GM12875 (cell line): Measurements from ENCODE around the gene STX2.
A peak's percentile ranks its signal among the peaks of the same experiment; 100 is the strongest.
"Not testable (repeated sequence)": the region's sequence is repeated elsewhere in the genome, so short reads cannot be mapped to it uniquely, and the experiment has no call there.

Experiments
- H3K4me3 ChIP-seq: one replicate; pipeline ENCODE4 v1.5.1; 2011; ENCODE audit warnings: low read depth, low read length, control low read depth
- TF ChIP-seq, protein P1 (sequence below): IDR thresholded peaks from 2 replicates; pipeline ENCODE4 v1.5.1; 2011; ENCODE audit warnings: low read depth, mild to moderate bottlenecking, control low read depth, inconsistent platforms, low read length, moderate library complexity, borderline replicate concordance; ENCODE audit not compliant: insufficient read depth

The STX2 gene

DNA sequence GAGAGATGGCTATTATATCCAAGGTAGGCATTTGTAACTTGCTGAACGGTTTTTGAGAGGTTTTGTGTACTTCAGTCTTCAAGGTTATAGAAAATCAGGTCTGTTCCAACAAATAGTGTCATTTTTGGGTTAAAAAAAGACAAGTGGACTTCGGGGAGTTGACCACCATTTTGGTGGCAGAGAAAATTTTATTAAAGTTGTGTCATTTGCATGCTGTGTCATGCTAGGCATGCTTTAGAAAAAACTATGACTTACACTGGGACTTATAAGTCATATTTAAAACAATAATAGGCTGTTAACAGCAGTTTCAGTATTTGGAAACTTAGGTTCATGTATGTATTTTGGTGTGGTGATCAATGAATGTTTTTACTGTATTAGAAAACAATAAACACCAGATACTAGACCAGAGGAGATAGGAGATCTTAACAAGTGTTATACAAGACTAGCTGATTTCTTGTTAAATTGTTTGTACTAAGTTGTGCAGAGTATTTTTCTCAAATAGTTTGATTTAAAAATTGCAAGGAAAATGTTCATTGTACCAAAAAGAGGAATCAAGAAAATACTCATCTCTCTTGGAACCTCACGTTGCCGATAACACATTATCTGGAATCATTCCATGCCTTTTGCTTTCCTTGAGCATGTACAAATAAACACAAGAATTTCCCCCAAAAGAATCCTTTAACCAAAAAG, 34.2 kb upstream of the STX2 start:
- peak overlapping the region; percentile 59 for H3K4me3 ChIP-seq
- TF ChIP-seq, protein P1, sequence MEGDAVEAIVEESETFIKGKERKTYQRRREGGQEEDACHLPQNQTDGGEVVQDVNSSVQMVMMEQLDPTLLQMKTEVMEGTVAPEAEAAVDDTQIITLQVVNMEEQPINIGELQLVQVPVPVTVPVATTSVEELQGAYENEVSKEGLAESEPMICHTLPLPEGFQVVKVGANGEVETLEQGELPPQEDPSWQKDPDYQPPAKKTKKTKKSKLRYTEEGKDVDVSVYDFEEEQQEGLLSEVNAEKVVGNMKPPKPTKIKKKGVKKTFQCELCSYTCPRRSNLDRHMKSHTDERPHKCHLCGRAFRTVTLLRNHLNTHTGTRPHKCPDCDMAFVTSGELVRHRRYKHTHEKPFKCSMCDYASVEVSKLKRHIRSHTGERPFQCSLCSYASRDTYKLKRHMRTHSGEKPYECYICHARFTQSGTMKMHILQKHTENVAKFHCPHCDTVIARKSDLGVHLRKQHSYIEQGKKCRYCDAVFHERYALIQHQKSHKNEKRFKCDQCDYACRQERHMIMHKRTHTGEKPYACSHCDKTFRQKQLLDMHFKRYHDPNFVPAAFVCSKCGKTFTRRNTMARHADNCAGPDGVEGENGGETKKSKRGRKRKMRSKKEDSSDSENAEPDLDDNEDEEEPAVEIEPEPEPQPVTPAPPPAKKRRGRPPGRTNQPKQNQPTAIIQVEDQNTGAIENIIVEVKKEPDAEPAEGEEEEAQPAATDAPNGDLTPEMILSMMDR: no peak

DNA sequence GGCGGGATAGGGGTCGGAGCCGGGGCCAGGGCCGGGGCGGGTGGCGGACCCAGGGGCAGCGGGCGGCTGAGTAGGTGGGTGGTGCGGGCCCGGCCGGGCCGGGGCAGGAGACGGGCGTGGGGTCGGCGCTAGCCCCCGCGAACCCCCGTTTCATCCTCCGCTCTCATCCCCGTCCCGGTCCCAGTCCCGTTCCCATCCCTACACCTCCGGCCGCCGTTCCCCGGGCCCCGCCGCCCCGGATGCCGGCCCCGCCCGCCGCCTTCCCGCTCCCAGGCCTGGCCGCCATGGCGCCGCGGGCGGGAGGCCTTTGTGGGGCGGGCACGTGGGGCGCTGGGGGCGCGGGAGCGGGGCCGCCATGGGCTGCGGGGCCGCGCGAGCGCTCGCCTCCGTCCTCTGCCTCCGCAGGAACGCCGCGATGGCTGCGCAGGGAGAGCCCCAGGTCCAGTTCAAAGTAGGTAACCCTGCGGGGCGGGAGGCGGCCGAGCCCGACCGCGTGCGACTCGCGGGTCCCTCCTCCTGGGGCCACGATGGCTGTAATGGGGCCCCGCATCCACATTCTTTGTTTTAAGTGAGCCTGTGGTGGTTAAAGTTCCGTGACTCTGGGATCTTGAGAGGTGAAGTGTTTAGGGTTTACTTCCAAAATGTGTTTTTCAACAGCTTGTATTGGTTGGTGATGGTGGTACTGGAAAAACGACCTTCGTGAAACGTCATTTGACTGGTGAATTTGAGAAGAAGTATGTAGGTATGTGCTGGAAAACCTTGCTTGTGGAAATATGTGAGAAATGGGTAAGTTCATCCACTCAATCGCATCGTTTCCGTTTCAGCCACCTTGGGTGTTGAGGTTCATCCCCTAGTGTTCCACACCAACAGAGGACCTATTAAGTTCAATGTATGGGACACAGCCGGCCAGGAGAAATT, 33.4 kb upstream of the STX2 start:
- TF ChIP-seq, protein P1: no peak

DNA sequence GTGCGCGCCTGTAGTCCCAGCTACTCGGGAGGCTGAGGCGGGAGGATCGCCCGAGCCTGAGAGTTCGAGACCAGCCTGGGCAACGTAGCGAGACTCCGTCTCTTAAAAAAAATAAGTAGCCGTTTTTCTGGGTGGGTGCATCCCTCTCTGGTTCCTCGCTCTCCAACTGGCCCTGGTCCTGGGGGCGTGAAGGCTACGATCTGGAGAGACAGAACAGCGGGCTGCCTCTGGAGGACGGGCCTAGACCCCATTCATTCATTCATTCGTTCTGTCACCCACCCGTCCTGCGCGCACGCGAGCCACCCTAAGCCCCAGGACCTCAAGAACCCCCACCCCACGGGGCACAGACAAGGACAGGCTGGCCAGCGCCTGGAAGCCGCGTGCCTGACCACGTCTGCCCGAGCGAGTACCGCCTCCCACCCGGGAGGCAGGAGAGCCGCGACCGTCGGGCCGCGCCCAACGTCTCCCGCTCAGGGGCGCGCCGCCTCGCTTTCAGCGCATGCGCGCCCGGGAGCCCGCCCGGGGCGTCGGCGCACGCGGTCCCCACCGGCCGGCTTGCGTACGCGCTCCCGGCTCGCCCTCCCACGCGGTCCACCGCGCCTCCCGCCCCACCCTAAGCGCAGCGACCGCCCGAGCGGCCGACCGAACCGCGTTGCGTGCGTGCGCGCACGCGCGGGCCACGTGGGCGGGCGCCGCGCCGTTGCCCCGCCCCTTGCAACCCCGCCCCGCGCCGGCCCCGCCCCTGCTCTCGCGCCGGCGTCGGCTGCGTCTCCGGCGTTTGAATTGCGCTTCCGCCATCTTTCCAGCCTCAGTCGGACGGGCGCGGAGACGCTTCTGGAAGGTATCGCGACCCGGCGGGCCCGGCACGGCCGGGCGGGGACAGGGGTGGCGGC, 32.5 kb upstream of the STX2 start, which contains the start of gene RAN:
TSS of gene RAN (plus strand) at position 781 of the 893 bp plus-strand sequence. CDS start 528 bp downstream, outside the sequence.
- H3K4me3 ChIP-seq: peak within 1 kb of the TSS; percentile 85
- TF ChIP-seq, protein P1: no peak

More for the DNA sequence above, 33.4 kb upstream of the STX2 start:
- H3K4me3 ChIP-seq: peak overlapping the region; percentile 59

DNA sequence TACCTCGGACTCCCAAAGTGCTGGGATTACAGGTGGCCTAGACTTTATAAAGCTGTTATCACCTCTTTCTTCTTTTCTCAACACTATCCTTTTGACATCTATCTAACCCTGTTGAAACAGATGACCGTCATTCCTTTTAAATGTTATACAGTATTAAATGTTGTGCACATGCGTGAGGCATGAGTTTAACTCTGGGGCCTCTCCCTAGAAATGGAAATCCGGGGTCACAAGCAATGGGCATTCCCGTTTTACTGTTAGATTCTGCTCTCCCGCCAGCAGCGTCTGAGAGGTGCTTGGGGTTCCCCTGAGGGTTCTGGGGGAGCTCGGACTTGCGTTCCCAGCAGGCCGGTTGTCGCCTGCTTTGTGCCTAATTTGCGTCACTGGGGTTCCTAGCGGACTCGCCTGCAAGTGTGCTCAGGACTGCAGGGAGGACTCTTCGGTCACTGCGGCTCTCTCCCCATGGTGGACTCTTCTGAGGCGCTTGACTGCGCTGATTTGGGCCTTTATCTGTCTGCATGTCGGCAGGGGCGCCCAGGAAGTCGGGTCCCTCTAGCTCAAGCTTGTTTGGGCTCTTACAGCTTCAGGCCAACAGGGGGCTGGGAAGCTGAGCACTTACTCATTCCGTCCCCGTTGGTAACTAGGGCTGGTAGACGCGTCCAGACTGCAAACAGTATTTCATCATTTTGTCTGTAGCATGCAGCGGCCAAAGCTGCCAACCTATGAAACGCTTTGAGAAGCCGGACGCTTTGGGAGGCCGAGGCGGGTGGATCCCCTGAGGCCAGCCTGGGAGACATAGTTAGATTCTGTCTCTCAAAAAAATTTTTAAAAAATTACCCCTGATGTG, 31.6 kb upstream of the STX2 start:
- peak overlapping the region; percentile 85 for H3K4me3 ChIP-seq

DNA sequence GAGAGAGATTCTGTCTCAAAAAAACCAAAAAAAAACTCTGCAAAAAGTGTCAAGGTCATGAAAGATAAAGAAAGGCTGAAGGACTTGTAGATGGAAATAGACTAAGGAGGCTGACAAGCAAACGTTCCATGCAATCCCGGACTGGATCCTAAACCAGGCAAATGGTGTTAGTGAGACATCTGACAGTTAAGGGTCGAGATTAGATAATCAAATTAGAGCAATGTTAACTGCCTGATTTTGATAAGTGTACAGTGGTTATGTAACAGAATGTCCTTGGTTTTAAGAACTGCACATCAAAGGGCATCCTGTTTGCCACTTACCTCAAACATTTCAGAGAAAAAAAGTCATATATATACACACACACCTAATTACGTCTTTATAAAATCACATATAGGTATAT, 29.4 kb upstream of the STX2 start:
- TF ChIP-seq, protein P1: no peak
- no peak overlapping the region for H3K4me3 ChIP-seq

More for the DNA sequence above, 31.6 kb upstream of the STX2 start:
- TF ChIP-seq, protein P1: peak; percentile 75

DNA sequence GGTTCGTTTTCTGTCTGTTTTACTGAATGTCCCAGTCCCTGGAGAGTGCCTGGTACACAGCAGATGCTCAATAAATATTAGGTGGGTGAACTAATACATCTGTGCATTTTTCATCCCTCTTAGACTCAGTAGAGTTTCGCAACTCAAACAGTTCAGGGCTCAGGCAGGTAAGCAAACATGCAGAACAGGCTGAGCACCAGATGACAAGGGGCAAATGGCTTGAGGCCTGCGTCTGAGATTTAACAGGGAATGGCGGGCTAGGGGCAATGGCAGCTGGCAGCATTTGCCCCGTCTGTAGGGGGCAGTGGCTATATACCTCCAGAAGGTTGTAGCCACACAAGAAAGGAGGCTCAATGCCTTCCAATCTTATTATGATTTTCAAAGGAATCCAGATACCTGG, 24.2 kb upstream of the STX2 start:
- TF ChIP-seq, protein P1: no peak
- H3K4me3 ChIP-seq: no peak overlapping the region

DNA sequence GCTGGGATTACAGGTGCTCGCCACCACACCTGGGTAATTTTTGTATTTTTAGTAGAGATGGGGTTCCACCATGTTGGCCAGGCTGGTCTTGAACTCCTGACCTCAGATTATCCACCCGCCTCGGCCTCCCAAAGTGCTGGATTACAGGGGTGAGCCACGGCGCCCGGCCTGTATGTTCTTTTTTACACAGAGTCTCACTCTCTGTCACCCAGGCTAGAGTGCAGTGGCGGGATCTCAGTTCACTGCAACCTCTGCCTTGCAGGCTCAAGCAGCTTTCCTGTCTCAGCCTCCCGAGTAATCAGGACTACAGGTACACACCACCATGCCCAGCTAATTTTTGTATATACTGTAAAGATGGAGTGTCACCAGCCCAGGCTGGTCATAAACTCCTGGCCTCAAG, 23.7 kb upstream of the STX2 start:
- H3K4me3 ChIP-seq: not testable (repeated sequence)
